OCI-LY3 (cell line): ENCODE data around the gene CEBPB.

Experiments
- H2AFZ ChIP-seq: fragments of 200-600, 300-600 bp; shearing (Covaris generic); 2 replicates; pipeline ENCODE4 v1.6.0; 2014; ENCODE audit warnings: antibody characterized with exemption, low read depth, low read length
- H3K27ac ChIP-seq: fragments of 200-600, 300-600 bp; sonication (generic); 2 replicates; pipeline ENCODE4 v1.5.1; 2014; ENCODE audit warnings: mild to moderate bottlenecking, low read length, moderate library complexity, mixed read lengths
- H3K27me3 ChIP-seq: fragments of 200-600, 300-600 bp; sonication (generic); 2 replicates; pipeline ENCODE4 v1.6.1; 2014; ENCODE audit warnings: low read depth, low read length, mixed read lengths
- H3K36me3 ChIP-seq: fragments of 200-600, 300-600 bp; sonication (generic); replicated peaks from 2 replicates; pipeline ENCODE3; 2014; ENCODE audit warnings: low read depth, low read length, mixed read lengths
- H3K4me1 ChIP-seq: fragments of 300-600, 200-600 bp; sonication (generic); 2 replicates; pipeline ENCODE4 v1.6.1; 2014; ENCODE audit warnings: low read length, mixed read lengths
- H3K4me2 ChIP-seq: fragments of 200-600, 300-600 bp; sonication (generic); 2 replicates; pipeline ENCODE4 v1.6.1; 2014; ENCODE audit warnings: low read length, mixed read lengths
- H3K4me3 ChIP-seq: fragments of 300-600, 200-600 bp; sonication (generic); 2 replicates; pipeline ENCODE4 v1.5.1; 2014; ENCODE audit warnings: antibody characterized with exemption, mild to moderate bottlenecking, low read length, moderate library complexity
- H3K79me2 ChIP-seq: fragments of 300-600, 200-600 bp; shearing (Covaris generic); 2 replicates; pipeline ENCODE4 v1.6.1; 2014; ENCODE audit warnings: mild to moderate bottlenecking, low read length, mixed read lengths
- H3K9ac ChIP-seq: fragments of 300-600, 200-600 bp; shearing (Covaris generic); 2 replicates; pipeline ENCODE4 v1.6.0; 2014; ENCODE audit warnings: mild to moderate bottlenecking, low read length, moderate library complexity
- H3K9me3 ChIP-seq: fragments of 200-600, 300-600 bp; shearing (Covaris generic); 2 replicates; pipeline ENCODE4 v1.6.1; 2014; ENCODE audit warnings: low read length, mixed read lengths; ENCODE audit not compliant: insufficient read depth
- H4K20me1 ChIP-seq: fragments of 200-600, 300-600 bp; sonication (generic); 2 replicates; pipeline ENCODE4 v1.6.1; 2016; ENCODE audit warnings: low read length, mixed read lengths; ENCODE audit not compliant: insufficient read depth
- CTCF ChIP-seq: fragments of 200-600, 300-600 bp; sonication (generic); IDR thresholded peaks from 2 replicates; pipeline ENCODE4 v1.5.1; 2014; ENCODE audit warnings: antibody characterized with exemption, low read length, low read depth
- EZH2phosphoT487 ChIP-seq: fragments of 200-600 bp; shearing (Covaris generic); IDR thresholded peaks from 2 replicates; pipeline ENCODE4 v1.6.1; 2018; ENCODE audit warnings: antibody characterized with exemption, mixed run types, low read depth

The CEBPB gene

DNA sequence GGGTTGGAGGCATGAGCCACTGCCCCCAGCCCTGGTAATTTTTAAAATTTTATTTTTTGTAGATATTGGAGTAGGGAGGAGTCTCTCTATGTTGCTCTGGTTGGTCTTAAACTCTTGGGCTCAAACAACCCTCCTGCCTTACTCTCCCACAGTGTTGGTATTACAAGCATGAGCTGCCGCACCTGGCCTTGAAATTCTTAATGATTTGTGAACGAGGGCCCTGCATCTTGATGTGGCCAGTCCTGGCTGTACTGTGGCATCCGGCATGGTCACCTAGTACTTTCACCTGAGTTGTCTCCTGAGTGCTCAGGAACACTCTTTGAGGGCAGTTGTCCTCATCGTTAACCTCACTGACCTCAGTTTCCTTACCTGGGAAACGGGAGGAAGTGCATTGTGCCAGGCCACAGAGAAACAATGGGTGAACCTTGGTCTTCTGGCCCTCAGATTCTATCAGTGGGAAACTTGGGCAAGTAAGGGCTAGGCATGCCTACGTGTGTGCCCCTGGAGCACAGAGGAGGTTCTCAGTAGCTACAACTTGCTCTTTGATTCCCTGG lies 19.5 kb downstream of the CEBPB start:
- no peak for TF ChIP-seq CTCF
- TF ChIP-seq EZH2phosphoT487 = no peak
- no peak overlapping the region for H3K4me3 ChIP-seq
- H3K27me3 ChIP-seq = peaks cover 64% of the 10 kb centered on the region
- no peak overlapping the region for H3K4me2 ChIP-seq
- H3K9me3 ChIP-seq = no peaks in the 10 kb centered on the region
- H3K4me1 ChIP-seq = no peaks in the 10 kb centered on the region
- no peak overlapping the region for H3K27ac ChIP-seq
- no peaks in the 10 kb centered on the region for H3K79me2 ChIP-seq
- no peak overlapping the region for H3K9ac ChIP-seq
- H4K20me1 ChIP-seq = no peaks in the 10 kb centered on the region
- H3K36me3 ChIP-seq = no peaks in the 10 kb centered on the region
- H2AFZ ChIP-seq = no peak overlapping the region

DNA sequence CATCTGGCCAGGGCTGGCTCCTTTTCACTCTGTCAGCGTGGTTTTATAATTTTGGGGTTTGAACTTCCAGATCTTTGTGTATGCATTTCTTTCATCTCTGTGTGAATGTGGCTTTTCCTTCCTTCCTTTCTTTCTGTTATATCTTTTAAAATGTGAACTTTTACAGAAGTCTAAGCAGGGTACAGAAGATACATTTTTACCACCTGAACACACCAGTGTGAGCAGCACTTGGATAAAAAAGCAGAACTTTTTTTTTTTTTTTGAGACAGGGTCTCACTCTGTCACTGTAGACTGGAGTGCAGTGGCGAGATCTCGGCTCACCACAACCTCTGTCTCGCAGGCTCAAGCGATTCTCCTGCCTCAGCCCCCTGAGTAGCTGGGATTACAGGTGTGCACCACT lies 20.5 kb downstream of the CEBPB start:
- no peaks in the 10 kb centered on the region for H3K79me2 ChIP-seq
- H3K4me1 ChIP-seq = peaks cover 2% of the 10 kb centered on the region
- H3K4me3 ChIP-seq = no peak overlapping the region
- no peaks in the 10 kb centered on the region for H3K36me3 ChIP-seq
- TF ChIP-seq EZH2phosphoT487 (no peak), CTCF (no peak)
- H3K9me3 ChIP-seq = no peaks in the 10 kb centered on the region
- H4K20me1 ChIP-seq = no peaks in the 10 kb centered on the region
- H3K27ac ChIP-seq = no peak overlapping the region
- H3K4me2 ChIP-seq = no peak overlapping the region
- no peak overlapping the region for H3K9ac ChIP-seq
- peaks cover 65% of the 10 kb centered on the region for H3K27me3 ChIP-seq
- H2AFZ ChIP-seq = no peak overlapping the region

DNA sequence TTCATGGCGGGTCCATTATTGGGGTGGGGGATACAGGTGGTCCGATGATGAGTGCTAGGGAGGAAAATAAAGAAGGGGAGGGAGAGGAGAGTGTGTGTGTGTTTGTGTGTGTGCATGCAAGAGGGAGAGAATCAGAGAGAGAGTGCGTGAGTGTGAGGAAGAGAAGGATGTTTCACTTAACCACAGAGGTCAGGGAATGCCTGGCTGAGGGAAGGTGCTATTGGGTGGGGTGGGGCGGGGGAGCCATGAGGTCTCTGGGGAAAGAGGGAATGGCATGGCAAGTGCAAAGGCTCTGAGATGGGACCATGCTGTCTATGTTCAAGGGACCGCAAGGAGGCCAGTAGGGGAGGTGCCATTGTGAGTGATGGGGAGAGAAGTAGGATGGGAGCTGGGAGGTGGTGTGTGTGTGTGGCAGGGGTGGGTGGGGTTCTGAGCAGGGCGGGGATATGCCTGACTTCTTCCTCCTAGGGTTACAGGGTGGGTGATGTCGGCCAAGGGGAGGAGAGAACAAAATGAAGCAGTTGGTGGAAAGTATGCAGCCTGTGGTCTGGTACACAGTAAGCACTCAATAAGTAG lies 23.0 kb downstream of the CEBPB start:
- H3K4me1 ChIP-seq = peaks cover 10% of the 10 kb centered on the region
- H4K20me1 ChIP-seq = no peaks in the 10 kb centered on the region
- no peak overlapping the region for H3K27ac ChIP-seq
- H3K79me2 ChIP-seq = no peaks in the 10 kb centered on the region
- TF ChIP-seq CTCF (no peak), EZH2phosphoT487 (no peak)
- no peaks in the 10 kb centered on the region for H3K9me3 ChIP-seq
- no peak overlapping the region for H3K4me3 ChIP-seq
- H3K4me2 ChIP-seq = no peak overlapping the region
- no peaks in the 10 kb centered on the region for H3K36me3 ChIP-seq
- no peak overlapping the region for H3K9ac ChIP-seq
- H3K27me3 ChIP-seq = peaks cover 45% of the 10 kb centered on the region
- H2AFZ ChIP-seq = no peak overlapping the region

GRCh38 chr20:50214226-50215024 lies 23.8 kb downstream of the CEBPB start:
- TF ChIP-seq EZH2phosphoT487 (no peak), CTCF (no peak)
- no peak overlapping the region for H3K27ac ChIP-seq

More at GRCh38 chr20:50214226-50215024, 23.8 kb downstream of the CEBPB start:
- peaks cover 43% of the 10 kb centered on the region for H3K27me3 ChIP-seq
- H4K20me1 ChIP-seq = no peaks in the 10 kb centered on the region
- H3K79me2 ChIP-seq = no peaks in the 10 kb centered on the region
- no peak overlapping the region for H3K9ac ChIP-seq
- no peak overlapping the region for H2AFZ ChIP-seq
- no peaks in the 10 kb centered on the region for H3K36me3 ChIP-seq
- no peaks in the 10 kb centered on the region for H3K9me3 ChIP-seq
- no peak overlapping the region for H3K4me2 ChIP-seq
- peaks cover 16% of the 10 kb centered on the region for H3K4me1 ChIP-seq
- H3K4me3 ChIP-seq = no peak overlapping the region
